ENCODE data around the gene RTN4R. TPM values are rescaled to one million over a fixed set of nuclear protein-coding genes. Genes with fewer than 3 reads are reported as not detected.

RTN4R gene
- total RNA-seq, 2 experiments from 2014 or later, result 2.8 to 3.7 TPM

DNA sequence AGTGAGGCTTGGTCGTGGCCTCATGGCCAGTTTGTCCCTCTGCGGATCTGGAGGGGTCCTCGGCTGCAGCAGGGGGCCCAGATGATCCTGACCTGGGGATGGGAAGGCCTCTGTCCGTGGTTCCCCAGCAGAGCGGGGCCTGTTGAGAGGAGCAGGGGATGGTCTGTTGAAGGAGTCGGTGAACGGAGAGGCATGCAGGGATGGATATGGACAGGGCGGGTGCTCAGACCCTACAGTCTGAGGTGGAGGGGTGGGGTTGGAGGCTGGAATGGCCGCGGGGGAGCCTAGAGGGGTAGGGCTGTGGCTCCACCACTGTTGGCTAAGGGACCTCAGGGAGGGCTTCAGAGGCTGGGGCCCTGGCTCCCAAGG lies 33.8 kb downstream of the RTN4R start:
- Mint-ChIP-seq H3K9me3 (no peaks in the 10 kb centered on the region), H3K36me3 (ENCODE audit: low read depth) (no peaks in the 10 kb centered on the region), H3K4me1 (ENCODE audit: low read depth) (peaks cover 4% of the 10 kb centered on the region), H3K4me3 (no peak overlapping the region), H3K27ac (no peak overlapping the region), H3K27me3 (no peaks in the 10 kb centered on the region)
- TF ChIP-seq, protein P1, sequence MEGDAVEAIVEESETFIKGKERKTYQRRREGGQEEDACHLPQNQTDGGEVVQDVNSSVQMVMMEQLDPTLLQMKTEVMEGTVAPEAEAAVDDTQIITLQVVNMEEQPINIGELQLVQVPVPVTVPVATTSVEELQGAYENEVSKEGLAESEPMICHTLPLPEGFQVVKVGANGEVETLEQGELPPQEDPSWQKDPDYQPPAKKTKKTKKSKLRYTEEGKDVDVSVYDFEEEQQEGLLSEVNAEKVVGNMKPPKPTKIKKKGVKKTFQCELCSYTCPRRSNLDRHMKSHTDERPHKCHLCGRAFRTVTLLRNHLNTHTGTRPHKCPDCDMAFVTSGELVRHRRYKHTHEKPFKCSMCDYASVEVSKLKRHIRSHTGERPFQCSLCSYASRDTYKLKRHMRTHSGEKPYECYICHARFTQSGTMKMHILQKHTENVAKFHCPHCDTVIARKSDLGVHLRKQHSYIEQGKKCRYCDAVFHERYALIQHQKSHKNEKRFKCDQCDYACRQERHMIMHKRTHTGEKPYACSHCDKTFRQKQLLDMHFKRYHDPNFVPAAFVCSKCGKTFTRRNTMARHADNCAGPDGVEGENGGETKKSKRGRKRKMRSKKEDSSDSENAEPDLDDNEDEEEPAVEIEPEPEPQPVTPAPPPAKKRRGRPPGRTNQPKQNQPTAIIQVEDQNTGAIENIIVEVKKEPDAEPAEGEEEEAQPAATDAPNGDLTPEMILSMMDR (IDR thresholded peaks at IDR 0.05), result no peak
- ATAC-seq (no peak), DNase-seq (no peak)
- ChIA-PET POLR2A (no interaction called here), CTCF (no interaction called here)
- intact Hi-C loops (cut with micrococcal nuclease), result no loop called here

DNA sequence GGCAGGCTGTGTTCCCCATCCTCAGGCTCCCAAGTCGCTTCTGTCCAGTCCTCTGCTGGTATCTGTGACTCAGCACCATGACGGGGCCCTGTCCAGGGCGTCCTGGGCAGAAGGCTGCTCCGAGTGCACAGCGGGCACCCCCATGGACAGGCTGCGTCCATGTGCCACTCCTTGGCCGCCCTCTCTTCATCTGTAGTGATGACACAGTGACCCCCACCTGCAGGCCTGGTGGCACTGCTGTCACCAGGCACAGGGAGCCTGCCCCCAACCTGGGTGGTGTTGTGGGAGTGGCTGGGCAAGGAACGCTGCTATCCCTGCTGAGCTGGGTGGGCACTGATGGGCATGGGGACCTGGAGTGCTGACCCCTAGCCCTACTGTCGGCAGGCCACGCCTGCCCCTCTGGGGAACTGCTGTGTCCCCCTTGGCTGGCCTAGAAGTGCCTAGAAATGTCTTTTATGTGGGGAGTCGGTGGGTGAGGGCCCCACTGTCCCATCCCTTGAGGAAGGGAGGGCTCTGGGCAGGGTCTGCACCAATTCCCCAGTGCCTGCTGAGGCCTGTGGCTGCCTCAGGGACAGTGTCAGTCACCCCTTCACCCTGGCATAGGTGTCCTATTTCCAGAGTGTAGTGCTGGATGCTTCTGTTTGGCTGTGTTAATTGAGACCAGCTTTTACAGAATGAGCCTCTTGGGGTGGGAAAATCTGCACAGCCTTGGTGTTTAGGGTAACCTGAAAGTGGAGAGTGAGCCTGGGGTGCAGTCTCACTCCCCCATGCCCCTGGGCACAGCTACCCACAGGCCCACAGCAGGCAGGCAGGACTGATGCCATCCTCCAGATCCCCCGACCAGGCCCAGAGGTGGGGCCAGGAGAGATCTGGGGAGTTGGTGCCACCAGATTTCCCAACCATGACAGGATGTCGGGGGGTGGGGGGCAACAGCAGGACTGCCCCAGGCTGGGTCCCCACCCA lies 34.5 kb downstream of the RTN4R start:
- DNase-seq (no peak), ATAC-seq (no peak)
- Mint-ChIP-seq H3K4me3 (no peak overlapping the region), H3K27me3 (no peaks in the 10 kb centered on the region), H3K27ac (no peak overlapping the region), H3K9me3 (no peaks in the 10 kb centered on the region), H3K36me3 (ENCODE audit: low read depth) (no peaks in the 10 kb centered on the region), H3K4me1 (ENCODE audit: low read depth) (peaks cover 3% of the 10 kb centered on the region)
- intact Hi-C loops (cut with micrococcal nuclease), result no loop called here
- POLR2A ChIA-PET, result interaction anchor here (0.6 kb wide), 1 partner anchor 9 kb away, joined by 3 read pairs; no protein-coding TSS in a partner anchor
- CTCF ChIA-PET, result no interaction called here
- TF ChIP-seq, protein P1 (IDR thresholded peaks at IDR 0.05), result no peak

DNA sequence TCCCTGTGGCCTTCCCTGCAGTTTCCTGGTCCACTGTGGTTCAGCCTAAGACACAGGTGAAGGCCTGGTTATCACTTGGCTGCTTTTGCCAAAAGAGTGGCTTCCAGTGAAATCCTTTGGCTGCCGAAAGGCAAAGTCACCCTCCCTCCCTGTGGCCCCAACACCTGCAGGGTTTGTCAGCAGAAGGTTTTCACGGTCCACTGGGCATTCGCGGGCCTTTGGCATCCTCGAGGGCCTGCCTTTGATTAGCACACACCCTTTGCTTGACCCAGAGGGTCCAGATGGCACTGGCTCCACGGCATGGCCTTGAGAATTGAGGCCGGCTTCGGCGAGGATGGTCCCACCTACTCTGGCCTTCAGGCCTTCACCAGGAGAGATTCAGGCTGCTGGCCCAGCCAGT lies 35.3 kb downstream of the RTN4R start:
- POLR2A ChIA-PET, result interaction anchor here (0.6 kb wide), 1 partner anchor 10 kb away, joined by 3 read pairs; no protein-coding TSS in a partner anchor
- H3K27ac Mint-ChIP-seq, result no peak overlapping the region
- H3K4me1 Mint-ChIP-seq (ENCODE audit: low read depth), result no peaks in the 10 kb centered on the region
- no peaks in the 10 kb centered on the region for H3K27me3 Mint-ChIP-seq
- TF ChIP-seq, protein P1 (IDR thresholded peaks at IDR 0.05), result no peak
- no peak overlapping the region for H3K4me3 Mint-ChIP-seq
- CTCF ChIA-PET, result no interaction called here
- DNase-seq, result no peak
- ATAC-seq, result no peak
- no peaks in the 10 kb centered on the region for H3K9me3 Mint-ChIP-seq
- no peaks in the 10 kb centered on the region for H3K36me3 Mint-ChIP-seq (ENCODE audit: low read depth)
- intact Hi-C loops (cut with micrococcal nuclease), result no loop called here

DNA sequence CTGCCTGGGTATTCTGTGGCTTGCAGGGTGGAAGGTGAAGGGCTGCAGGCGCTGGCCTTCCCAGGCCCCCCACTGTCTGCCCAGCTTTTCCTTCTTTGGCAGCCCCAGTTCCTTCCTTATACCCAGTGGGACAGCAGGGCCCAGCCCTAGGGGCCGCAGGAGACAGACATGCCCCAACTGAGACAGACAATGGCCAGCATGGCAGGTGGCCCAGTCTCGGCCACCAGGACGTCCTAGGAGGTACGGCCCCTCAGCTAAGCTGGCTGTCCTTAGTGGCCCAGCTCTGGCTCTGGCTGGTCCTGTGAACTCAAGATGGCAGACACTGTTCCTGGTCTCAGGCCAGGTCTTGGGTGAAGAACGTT lies 35.9 kb downstream of the RTN4R start:
- no peak overlapping the region for H3K27ac Mint-ChIP-seq
- intact Hi-C loops (cut with micrococcal nuclease), result no loop called here
- H3K36me3 Mint-ChIP-seq (ENCODE audit: low read depth), result no peaks in the 10 kb centered on the region
- DNase-seq, result no peak
- no peak for ATAC-seq
- ChIA-PET POLR2A (no interaction called here), CTCF (no interaction called here)
- H3K4me1 Mint-ChIP-seq (ENCODE audit: low read depth), result no peaks in the 10 kb centered on the region
- no peaks in the 10 kb centered on the region for H3K27me3 Mint-ChIP-seq
- H3K4me3 Mint-ChIP-seq, result no peak overlapping the region
- H3K9me3 Mint-ChIP-seq, result no peaks in the 10 kb centered on the region
- TF ChIP-seq, protein P1 (IDR thresholded peaks at IDR 0.05), result no peak

DNA sequence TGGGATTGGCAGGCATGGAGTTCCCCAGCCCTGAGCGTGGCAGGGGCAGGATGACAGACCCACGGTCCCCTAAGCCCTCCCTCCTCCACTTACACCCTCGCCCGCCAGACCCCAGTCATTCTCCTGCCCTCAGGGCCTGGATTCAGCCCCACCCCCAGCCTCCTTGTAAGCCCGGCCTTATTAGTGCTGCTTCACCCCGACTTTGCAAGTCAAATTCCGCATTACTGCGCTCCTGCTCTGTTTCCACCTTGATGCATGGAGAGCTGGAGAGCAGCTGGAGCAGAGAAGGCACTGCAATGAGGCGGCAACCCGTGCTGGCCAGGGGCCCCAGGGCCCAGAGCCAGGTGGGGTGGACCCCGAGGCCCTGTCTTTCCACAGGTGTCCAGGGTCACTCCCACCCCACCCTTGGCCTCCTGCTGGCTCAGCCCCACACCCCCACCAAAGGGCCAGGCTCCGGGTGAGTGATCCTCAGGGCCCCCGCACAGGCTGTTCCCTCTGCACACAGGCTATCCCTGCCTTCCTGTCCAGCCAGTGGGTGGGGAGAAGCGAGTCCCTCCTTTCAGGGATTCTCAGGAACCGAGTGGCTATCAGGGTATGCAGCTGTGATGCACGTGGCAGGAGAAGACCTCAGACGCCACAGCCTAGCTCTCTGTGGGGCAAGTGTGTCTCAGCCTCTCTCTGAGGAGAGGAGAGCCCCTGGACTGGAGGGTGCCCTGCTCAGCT lies 36.4 kb downstream of the RTN4R start:
- TF ChIP-seq, protein P1 (IDR thresholded peaks at IDR 0.05), result no peak
- no peaks in the 10 kb centered on the region for H3K4me1 Mint-ChIP-seq (ENCODE audit: low read depth)
- H3K27me3 Mint-ChIP-seq, result no peaks in the 10 kb centered on the region
- intact Hi-C loops (cut with micrococcal nuclease), result no loop called here
- CTCF ChIA-PET, result no interaction called here
- POLR2A ChIA-PET, result no interaction called here
- H3K4me3 Mint-ChIP-seq, result no peak overlapping the region
- ATAC-seq, result no peak
- H3K36me3 Mint-ChIP-seq (ENCODE audit: low read depth), result no peaks in the 10 kb centered on the region
- no peak overlapping the region for H3K27ac Mint-ChIP-seq
- DNase-seq, result no peak
- no peaks in the 10 kb centered on the region for H3K9me3 Mint-ChIP-seq
